Esophagus mucosa (tissue), 1 donor: ENCODE data around the gene SLC25A21. TPM values are rescaled to one million over a fixed set of nuclear protein-coding genes. Genes with fewer than 3 reads are reported as not detected.

ENCODE experiments used
- ATAC-seq: fragments of 200-7000 bp; cut with Tn5 transposase; one replicate; pipeline ENCODE4 v1.9.1; 2020
- total RNA-seq: library from RNA; stranded (reverse); gene quantifications from one replicate; pipeline ENCODE4 v1.2.4, GENCODE V29; 2023
- donor health status: DM: yes; HTN: yes; CAD: no.

Gene SLC25A21
- total RNA-seq, 1 donor from 2014 or later = 0.80 TPM

DNA sequence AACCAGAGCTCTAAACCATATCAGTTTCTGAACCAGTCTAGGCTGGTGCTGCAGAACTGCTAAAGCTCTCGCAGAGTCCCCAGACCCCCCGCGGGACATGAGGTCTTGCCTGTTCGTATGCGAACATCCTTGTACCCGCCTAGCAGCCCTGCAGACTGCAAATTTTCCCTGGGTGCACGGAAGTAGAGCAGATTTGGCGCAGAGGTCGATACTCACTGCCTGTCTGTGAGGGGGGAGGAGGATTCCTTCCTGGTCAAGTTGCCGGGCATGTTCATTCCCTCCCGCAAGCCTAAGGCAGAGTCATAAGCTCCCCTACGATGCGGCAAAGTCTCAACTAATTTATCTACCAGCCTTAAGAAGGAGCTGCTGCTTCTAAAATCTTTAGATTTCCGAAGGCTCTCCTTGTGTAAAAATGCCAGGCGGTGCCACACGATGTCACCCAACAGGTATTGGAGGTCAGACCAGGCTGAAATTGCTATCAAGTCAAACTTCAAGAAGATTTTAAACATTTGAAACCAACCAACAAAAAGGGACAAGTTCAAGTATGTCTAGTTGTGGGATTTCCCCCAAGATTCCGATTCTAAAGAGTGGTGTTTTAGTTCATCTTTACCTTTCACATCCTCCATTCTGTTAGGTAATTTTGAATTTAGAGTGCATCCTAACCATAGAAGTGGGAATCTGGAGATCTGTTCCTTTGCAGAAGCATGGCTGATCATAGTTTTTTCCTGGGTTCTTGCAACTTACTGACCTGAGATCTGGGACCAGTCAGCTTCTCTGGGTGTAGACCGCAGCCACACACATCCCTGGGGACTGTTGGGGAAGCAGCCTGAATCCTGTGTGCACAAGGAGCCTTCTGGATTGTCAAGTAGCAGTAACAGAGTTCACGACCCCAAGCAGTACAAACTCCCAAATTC, 512.3 kb downstream of the SLC25A21 start:
- no peak for ATAC-seq

DNA sequence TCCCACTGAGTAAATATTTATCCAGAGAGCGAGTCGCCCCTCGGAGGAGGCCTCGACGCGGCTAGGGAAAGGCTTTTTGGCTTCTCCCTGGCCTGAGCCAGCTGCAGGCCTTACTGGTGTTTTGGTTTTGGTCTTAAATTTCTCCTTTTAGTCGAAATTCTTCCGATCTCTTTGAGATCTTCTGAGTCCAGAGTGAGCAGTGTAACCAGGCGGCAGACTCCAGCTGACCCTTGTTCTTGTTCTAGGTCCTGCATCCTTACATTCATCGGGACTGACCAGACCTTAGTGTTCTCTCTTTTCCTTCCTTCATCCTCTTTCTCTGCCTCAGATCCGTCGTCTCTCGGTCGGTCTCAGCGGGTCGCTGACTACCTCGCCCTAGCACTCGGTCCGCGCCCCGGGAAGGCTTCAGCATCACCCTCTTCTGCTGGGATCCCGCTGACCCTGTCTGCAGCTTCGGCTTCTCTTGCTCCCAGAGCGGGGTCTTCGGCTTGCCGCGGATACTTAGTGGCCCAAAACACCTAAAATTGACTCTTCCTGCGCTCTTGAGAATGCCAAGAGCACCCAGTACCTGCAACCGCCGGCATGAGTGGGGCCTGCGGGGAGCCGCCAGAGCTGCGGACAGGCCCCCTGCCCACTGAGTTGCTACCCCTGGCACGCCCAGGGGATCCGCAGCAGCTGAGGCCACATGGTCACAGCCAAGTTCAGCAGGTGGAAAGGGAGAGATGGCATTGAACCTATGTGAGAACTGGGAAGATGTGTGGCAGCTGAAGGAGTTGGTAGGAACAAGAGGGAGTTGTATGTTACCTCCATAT, 513.2 kb downstream of the SLC25A21 start:
- ATAC-seq = no peak

DNA sequence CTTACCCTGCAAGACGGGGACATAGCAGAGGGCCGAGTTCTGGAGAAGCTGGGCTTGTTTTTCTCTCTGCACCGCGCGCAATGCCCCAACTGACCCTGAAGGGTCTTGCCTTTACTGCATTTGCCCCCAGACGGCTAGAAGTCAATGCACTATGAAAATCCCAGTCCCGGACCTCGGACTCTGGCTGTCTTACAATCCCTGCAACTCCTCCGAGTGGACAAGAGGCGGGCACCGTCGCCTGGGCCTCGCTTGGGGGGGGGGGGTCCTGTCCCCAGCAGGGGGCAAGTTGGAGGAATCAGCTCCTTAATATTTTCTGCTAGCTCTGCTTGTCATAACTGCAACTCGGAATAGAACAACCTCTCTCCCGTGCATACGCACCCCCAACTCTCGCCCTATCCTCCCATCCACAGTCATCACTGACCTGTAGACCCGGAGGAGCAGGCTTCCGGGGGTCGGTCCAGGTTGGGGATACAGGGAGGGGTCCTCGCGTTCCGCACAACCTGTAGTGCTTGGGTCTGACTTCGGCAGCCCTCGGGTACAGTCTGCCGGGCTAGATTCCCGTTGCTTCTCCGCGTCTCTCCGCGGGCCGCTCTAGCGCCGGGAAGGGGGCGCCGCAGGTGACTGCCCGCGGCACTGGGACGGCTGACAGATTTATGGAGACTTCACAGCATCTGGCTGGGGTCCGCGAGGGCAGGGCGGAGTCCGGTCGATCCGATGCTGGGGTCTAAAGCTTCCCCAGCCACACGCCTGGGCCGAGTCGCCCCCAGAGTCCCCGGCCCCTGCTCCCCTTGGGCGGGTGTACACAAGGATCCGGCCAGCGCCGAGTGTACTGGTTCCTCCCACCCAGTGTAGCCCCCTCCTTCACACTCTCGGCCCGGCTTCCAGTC, 514.0 kb downstream of the SLC25A21 start:
- ATAC-seq = no peak

GRCh38 chr14:36657399-36658122, 514.8 kb downstream of the SLC25A21 start:
- ATAC-seq = peak; percentile 14

DNA sequence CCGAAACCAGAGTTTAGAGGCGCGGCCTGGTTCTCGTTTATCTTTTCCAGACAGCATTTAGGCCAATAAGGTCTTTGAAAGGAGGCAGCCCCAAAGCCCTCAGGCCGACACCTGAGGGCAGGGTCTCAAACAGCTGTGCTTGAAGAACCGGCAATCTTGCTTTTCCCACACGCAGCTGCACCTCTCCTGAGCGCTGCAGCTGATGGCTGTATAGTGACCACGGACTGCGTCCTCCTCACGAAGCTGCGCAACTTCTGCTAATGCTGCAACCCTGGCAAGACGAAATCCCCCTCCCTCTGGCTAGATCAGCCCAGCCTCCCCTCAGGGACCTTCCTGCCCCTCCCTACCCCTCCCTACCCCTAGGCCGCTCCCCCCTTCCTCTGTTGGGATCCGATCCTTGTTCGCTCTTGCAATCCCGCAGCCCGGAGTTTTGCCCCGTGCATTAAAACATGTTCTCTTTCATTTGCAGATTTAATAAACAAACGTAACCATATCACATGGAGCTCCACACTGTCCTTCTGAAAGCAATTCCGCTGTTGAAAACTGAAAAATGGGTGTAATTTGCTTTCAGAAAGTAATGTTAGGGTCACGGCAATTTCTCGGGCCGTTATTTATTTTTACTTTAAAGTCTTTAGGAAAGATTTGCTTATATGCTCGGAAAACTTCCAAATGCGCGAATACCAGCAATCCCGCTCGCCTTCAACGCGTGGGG, 515.6 kb downstream of the SLC25A21 start:
- ATAC-seq = no peak

DNA sequence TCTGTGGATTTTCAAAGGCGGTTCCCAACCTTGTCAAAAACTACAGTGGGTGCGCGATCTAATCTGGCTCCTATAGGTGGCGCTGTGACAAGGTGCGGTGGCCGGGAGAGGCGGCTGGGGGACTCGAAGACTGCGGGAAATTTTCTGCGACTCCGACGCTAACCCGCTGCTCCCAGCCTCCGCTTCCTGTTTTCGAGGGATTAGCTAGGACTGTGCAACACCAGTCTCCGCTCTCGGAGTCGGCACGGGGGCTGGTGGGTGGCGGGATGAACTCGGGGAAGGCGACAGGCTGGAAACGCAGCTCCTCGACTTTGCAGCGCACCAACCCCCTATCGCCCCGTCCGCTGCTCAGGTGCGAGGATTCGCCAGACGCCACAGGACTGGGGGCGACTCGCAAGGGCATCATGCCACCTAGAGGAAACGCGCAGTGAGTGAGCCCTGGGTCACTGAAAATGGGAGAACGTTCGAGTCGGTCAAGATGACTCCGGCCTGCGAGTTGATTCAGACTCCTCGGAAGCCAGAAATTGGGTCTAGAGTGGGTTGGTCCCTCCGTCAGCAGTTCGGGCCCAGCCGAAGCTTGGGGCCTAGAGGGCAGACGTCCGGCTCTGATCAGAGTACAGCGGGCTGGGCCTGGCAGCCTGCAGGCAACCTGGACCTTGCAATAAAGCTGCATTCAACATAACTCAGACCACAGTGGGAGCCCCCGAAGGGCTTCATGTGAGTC, 516.3 kb downstream of the SLC25A21 start:
- peak; percentile 39 for ATAC-seq

DNA sequence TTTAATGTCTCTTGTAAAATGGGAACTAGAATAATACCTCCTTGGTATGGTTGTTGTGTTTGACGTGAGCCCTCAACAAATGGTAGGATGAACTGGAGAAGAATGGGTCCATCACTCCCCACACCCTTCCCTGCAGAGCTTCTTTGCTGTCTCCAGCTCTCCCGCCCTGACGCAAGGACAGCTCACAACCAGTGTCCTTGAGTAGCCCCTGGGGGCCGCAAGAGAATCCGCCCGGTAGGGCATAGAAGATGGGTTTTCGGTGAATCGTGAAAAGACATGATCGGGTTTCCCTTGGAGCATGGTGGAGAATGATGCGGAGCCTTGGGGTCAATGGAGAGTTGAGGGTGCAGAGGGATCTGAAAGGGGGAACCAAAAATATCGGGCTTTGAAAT, 516.8 kb downstream of the SLC25A21 start:
- no peak for ATAC-seq

DNA sequence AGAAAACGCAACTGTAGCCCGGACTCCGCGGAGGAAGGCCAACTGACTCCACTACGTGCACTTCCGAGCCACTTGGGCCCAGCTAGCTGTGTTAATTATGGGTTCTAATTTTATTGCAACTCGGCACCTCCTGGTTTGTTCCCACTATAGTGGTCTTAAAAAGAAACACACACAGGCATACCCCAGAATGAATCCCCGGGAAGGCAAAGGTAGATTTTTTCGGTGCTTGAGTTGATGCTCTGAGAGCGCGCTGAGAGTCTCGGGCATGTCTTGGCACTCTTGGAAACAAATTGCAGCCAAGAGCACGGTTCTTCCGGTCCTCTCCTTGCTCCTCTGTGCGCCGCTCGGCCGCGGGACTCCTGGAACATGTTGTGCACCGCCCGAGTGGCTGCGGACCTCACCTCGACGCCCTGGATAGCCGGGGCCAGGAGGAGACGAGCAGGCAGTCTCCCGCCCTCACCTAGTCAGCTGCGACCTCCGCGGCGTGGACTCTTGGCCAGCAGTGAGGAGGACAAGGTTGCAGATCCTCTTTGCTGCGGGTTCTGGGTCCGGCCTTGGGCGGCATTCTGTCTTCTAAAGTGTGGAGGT, 517.5 kb downstream of the SLC25A21 start:
- no peak for ATAC-seq

GRCh38 chr14:36653962-36654793, 518.2 kb downstream of the SLC25A21 start:
- ATAC-seq = no peak

GRCh38 chr14:36653413-36653812, 519.0 kb downstream of the SLC25A21 start:
- ATAC-seq = no peak

- ATAC-seq = no peak
Measured at GRCh38 chr14:36652542-36653201, 519.7 kb downstream of the SLC25A21 start.

DNA sequence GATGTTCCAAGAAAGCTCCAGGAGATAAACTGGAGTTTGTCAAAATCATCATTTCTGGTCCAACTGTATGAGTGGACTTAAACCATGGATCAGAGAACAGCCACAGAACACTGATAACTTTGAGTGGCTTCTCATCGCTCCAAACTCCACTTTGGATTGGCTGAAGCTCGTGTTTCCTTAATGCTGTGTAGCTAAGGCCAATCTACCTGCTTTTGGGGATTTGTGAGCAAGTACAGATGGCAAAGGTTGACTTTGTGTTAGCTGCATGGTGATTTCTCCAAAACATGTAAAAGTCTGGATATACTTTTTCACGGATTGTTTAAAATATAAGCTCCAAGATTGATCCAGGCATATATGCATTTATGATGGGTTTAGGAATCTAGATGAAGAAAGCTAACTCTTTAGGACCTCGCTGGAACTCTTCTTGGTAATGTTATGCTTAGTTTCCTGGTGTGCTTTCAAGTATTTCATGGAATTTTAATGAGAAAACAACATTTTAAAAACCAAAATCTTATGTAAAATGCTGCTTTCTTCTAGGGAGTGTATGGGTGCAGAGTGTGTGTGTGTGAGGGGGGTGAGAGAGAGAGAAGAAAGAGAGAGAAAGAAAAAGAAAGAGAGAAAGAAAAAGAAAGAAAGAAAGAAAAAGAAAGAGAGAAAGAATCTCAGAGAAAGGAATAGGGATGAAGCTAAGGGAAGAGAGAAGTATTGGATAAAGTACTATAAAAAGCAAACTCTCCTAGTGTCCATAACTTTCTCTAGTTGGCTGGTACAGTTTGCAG, 522.3 kb downstream of the SLC25A21 start:
- no peak for ATAC-seq

- peak; percentile 85 for ATAC-seq
Measured at GRCh38 chr14:36647824-36648753, 524.3 kb downstream of the SLC25A21 start.

- ATAC-seq = peak; percentile 24
Measured at GRCh38 chr14:36647417-36647823, 525.0 kb downstream of the SLC25A21 start.

DNA sequence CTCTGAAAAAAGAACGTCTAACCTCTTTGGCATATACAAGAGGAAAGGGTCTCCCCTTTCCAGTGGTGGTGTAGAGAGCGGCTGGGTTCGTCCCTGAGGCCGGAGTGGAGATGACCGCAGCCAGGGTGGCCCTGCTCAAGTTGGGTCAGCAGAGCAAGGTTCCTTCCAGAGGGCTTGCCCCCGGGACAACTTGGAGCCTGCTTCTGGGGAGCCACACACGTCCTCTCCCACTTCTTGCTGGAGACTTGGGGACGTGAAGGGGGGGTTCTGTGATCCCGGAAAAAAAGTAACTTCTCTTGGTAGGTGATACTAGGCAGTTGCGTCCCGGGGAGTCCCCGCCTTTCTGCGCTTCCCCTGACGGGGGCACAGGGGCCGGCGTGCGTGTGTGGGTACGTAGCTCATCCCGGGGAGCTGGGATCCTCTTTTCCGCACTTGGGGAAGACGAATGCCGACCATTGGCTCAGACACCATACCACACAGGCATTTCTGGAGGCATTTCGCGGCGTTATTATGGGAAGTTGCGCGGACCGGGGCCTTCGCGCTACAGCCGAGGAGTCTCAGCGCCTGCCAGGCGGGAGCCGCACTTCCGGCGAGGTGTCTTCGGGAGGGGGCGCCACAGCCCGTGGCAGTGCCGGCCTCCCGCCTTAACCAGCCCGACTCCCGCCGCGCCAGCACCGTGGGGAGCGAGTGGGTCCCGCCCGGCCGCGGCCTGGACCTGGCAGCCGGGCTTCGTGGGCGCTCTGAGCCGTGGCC, 525.6 kb downstream of the SLC25A21 start:
- peak; percentile 85 for ATAC-seq

DNA sequence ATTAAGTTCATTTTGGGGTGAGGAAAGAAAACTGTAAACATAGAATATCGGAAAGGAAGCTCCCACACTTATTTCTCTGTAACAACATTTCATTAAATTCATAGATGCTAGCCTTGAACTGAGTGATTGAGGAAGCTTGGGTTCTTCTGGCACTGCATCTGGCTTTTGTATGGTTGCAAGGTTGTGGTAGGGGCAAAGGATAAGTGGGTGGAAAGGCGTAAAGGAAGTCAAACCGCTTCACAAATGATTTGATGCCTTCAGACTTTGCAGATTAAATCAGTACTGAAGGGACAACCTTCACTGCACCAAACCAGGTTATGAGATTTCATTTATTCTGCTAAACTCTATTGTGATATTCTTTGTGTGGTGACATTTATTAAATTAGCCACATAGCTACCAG, 538.8 kb downstream of the SLC25A21 start:
- ATAC-seq = no peak
